Measurements from ENCODE around the gene KIDINS220.

GRCh38 chr2:8728305-8729015, 109.0 kb downstream of the KIDINS220 start:
- TF ChIP-seq NR2C2 (CRISPR knock-in tag; IDR thresholded peaks at IDR 0.05; ENCODE audit: borderline replicate concordance) (no peak), CTCF (CRISPR knock-in tag; IDR thresholded peaks at IDR 0.05) (no peak), ZBTB20 (CRISPR knock-in tag; IDR thresholded peaks at IDR 0.05; ENCODE audit: borderline replicate concordance, low read depth) (no peak), CREB1 (IDR thresholded peaks at IDR 0.05) (no peak), CREB1 (CRISPR knock-in tag; IDR thresholded peaks at IDR 0.05) (no peak)

Measured in HepG2 (cell line).